ENCODE results near the gene CEP72. TPM values are rescaled to one million over a fixed set of nuclear protein-coding genes. Genes with fewer than 3 reads are reported as not detected.

The CEP72 gene
- polyA plus RNA-seq, 1 donor (not counting 4 experiments of a cell fraction or from before 2014, with no cell fraction given): 4.5 TPM

DNA sequence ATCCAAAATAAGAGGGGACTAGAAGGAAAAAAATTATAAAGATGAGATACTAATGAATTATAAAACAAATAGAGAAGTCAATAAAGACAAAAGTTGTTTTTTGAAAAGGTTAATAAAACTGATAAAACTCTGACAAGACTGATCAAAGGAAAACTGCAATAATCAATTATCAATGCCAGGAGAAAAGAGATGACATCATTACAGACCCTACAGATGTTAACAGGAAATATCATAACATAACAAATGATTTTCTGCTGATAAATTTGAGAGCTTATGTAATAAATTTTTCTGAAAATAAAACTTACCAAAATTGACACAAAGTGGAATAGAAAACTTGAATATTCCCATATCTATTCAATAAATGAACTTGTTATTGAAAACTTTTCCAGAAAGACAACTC, 34.3 kb upstream of the CEP72 start:
- H3K27ac ChIP-seq (ENCODE audit: control insufficient read depth, insufficient read depth, low read length): no peak overlapping the region
- H3K79me2 ChIP-seq (ENCODE audit: control insufficient read depth, insufficient read depth, low read length): no peaks in the 10 kb centered on the region
- no peaks in the 10 kb centered on the region for H3K4me1 ChIP-seq (ENCODE audit: control insufficient read depth, extremely low read depth, insufficient read depth, low read length)
- H3K36me3 ChIP-seq (ENCODE audit: control insufficient read depth in 2 of 2, extremely low read depth in 1 of 2, insufficient read depth in 2 of 2, low read length in 2 of 2): no peaks in the 10 kb centered on the region
- DNase-seq (ENCODE audit: low read depth, low spot score) (no peak), FAIRE-seq (no peak)
- no peaks in the 10 kb centered on the region for H3K9me1 ChIP-seq (ENCODE audit: control insufficient read depth, extremely low read depth, insufficient read depth, low read length)
- H3K9ac ChIP-seq (ENCODE audit: control insufficient read depth, extremely low read depth, insufficient read depth, low read length): no peak overlapping the region
- no peak overlapping the region for H3K4me2 ChIP-seq (ENCODE audit: control insufficient read depth, extremely low read depth, insufficient read depth, low read depth, low read length)
- H3K27me3 ChIP-seq (ENCODE audit: control insufficient read depth, extremely low read depth, insufficient read depth, low read length): peaks cover 12% of the 10 kb centered on the region
- H2AFZ ChIP-seq (ENCODE audit: control insufficient read depth, low read length): no peak overlapping the region
- no peaks in the 10 kb centered on the region for H4K20me1 ChIP-seq (ENCODE audit: control insufficient read depth, extremely low read depth, insufficient read depth, low read length)
- no peak overlapping the region for H3K4me3 ChIP-seq (ENCODE audit: control insufficient read depth in 2 of 3, extremely low read depth in 1 of 3, insufficient read depth in 2 of 3, low read depth in 1 of 3, low read length in 3 of 3)
- H3K9me3 ChIP-seq (ENCODE audit: control insufficient read depth, low read depth, low read length): peaks cover 1% of the 10 kb centered on the region
- dilution Hi-C loops (cut with MboI; ENCODE audit: extremely low pct_ligation_motif_present, low sequenced_read_pairs): no loop called here
- TF ChIP-seq, protein P1, sequence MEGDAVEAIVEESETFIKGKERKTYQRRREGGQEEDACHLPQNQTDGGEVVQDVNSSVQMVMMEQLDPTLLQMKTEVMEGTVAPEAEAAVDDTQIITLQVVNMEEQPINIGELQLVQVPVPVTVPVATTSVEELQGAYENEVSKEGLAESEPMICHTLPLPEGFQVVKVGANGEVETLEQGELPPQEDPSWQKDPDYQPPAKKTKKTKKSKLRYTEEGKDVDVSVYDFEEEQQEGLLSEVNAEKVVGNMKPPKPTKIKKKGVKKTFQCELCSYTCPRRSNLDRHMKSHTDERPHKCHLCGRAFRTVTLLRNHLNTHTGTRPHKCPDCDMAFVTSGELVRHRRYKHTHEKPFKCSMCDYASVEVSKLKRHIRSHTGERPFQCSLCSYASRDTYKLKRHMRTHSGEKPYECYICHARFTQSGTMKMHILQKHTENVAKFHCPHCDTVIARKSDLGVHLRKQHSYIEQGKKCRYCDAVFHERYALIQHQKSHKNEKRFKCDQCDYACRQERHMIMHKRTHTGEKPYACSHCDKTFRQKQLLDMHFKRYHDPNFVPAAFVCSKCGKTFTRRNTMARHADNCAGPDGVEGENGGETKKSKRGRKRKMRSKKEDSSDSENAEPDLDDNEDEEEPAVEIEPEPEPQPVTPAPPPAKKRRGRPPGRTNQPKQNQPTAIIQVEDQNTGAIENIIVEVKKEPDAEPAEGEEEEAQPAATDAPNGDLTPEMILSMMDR (optimal IDR thresholded peaks at IDR 0.05 in 1 of 3, IDR thresholded peaks at IDR 0.05 in 1 of 3, conservative IDR thresholded peaks at IDR 0.05 in 1 of 3; ENCODE audit: extremely low read depth in 1 of 3, insufficient read depth in 2 of 3, low read length in 3 of 3): no peak
- TF ChIP-seq EZH2 (IDR thresholded peaks at IDR 0.05; ENCODE audit: low read length): no peak

DNA sequence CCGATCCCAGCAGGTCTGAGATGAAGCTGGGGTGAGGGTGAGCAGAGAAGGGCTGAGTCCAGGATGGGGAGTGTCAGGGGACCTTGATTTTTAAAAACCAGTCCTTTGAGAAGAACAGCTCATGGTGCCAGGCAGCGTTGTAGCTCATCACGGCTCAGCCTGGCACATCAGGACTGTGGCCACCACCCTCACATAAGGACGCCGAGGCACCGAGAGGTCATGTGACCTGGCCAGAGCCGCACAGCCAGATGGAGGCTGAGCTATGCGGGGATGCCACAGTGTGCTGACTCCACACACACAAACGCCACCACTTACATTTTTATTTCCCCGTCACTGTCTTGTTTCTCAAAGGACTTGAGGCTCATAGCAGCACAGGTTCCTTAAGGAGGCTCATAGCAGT, 32.9 kb upstream of the CEP72 start:
- Histone ChIP-seq H3K4me2 (ENCODE audit: control insufficient read depth, extremely low read depth, insufficient read depth, low read depth, low read length) (no peak overlapping the region), H3K9ac (ENCODE audit: control insufficient read depth, extremely low read depth, insufficient read depth, low read length) (no peak overlapping the region), H3K36me3 (ENCODE audit: control insufficient read depth in 2 of 2, extremely low read depth in 1 of 2, insufficient read depth in 2 of 2, low read length in 2 of 2) (no peaks in the 10 kb centered on the region), H3K4me3 (ENCODE audit: control insufficient read depth in 2 of 3, extremely low read depth in 1 of 3, insufficient read depth in 2 of 3, low read depth in 1 of 3, low read length in 3 of 3) (no peak overlapping the region), H3K9me1 (ENCODE audit: control insufficient read depth, extremely low read depth, insufficient read depth, low read length) (no peaks in the 10 kb centered on the region), H3K9me3 (ENCODE audit: control insufficient read depth, low read depth, low read length) (peaks cover 1% of the 10 kb centered on the region), H4K20me1 (ENCODE audit: control insufficient read depth, extremely low read depth, insufficient read depth, low read length) (no peaks in the 10 kb centered on the region), H2AFZ (ENCODE audit: control insufficient read depth, low read length) (no peak overlapping the region), H3K79me2 (ENCODE audit: control insufficient read depth, insufficient read depth, low read length) (no peaks in the 10 kb centered on the region), H3K27ac (ENCODE audit: control insufficient read depth, insufficient read depth, low read length) (no peak overlapping the region), H3K4me1 (ENCODE audit: control insufficient read depth, extremely low read depth, insufficient read depth, low read length) (no peaks in the 10 kb centered on the region), H3K27me3 (ENCODE audit: control insufficient read depth, extremely low read depth, insufficient read depth, low read length) (peaks cover 8% of the 10 kb centered on the region)
- FAIRE-seq (no peak), DNase-seq (ENCODE audit: low read depth, low spot score) (no peak)
- TF ChIP-seq, protein P1 (optimal IDR thresholded peaks at IDR 0.05 in 1 of 3, IDR thresholded peaks at IDR 0.05 in 1 of 3, conservative IDR thresholded peaks at IDR 0.05 in 1 of 3; ENCODE audit: extremely low read depth in 1 of 3, insufficient read depth in 2 of 3, low read length in 3 of 3): no peak
- no peak for TF ChIP-seq EZH2 (IDR thresholded peaks at IDR 0.05; ENCODE audit: low read length)
- dilution Hi-C loops (cut with MboI; ENCODE audit: extremely low pct_ligation_motif_present, low sequenced_read_pairs): no loop called here

Measured in keratinocyte (primary cell).